Heart left ventricle (tissue), 16 donors: ENCODE data around the gene PLB1. TPM values are rescaled to one million over a fixed set of nuclear protein-coding genes. Genes with fewer than 3 reads are reported as not detected.

ENCODE experiments used
- ATAC-seq, 4 donors: fragments of 200-7000 bp; cut with Tn5 transposase; one replicate each; pipeline ENCODE4 v1.9.1; 2020 to 2022; ENCODE audit warnings: moderate library complexity in 4 of 4, mild to moderate bottlenecking in 3 of 4, moderate number of reproducible peaks in 1 of 4
- DNase-seq, 5 donors: peaks; one replicate each; pipeline ENCODE4 v3.0.0-alpha.2; 2020
- H3K27ac ChIP-seq, 12 donors: fragments of 200-600 bp; sonication (generic) in 4 of 12; one replicate each; pipeline versions ENCODE4 v1.5.0 to v1.8.0; 2016 to 2022; ENCODE audit warnings: mild to moderate bottlenecking in 2 of 12
- H3K27me3 ChIP-seq, 9 donors: fragments of 200-600 bp; sonication (generic) in 2 of 9; one replicate each; pipeline versions ENCODE4 v1.5.1 to v1.8.0; 2016 to 2022; ENCODE audit warnings: mild to moderate bottlenecking in 3 of 9
- H3K36me3 ChIP-seq, 9 donors: fragments of 200-600 bp; sonication (generic) in 2 of 9; one replicate each; pipeline versions ENCODE4 v1.5.0 to v1.8.0; 2018 to 2022; ENCODE audit warnings: mild to moderate bottlenecking in 2 of 9
- H3K4me1 ChIP-seq, 12 donors: fragments of 200-600 bp; sonication (generic) in 4 of 12; one replicate each; pipeline versions ENCODE4 v1.5.0 to v1.8.0; 2016 to 2022; ENCODE audit warnings: mild to moderate bottlenecking in 3 of 12
- H3K4me3 ChIP-seq, 12 donors: fragments of 200-600 bp; sonication (generic) in 4 of 12; one replicate each; pipeline versions ENCODE4 v1.5.0 to v1.8.0; 2017 to 2022; ENCODE audit warnings: mild to moderate bottlenecking in 9 of 12, moderate library complexity in 4 of 12
- H3K9me3 ChIP-seq, 12 donors: fragments of 200-600 bp; sonication (generic) in 4 of 12; one replicate each; pipeline versions ENCODE4 v1.5.0 to v1.8.0; 2016 to 2022; ENCODE audit warnings: mild to moderate bottlenecking in 1 of 12
- POLR2A ChIP-seq, 2 donors: fragments of 450-650 bp; IDR thresholded peaks; one replicate each; pipeline ENCODE4 v1.6.1; 2017; ENCODE audit warnings: antibody characterized with exemption in 2 of 2, mild to moderate bottlenecking in 2 of 2, moderate library complexity in 2 of 2
- WGBS, 4 donors: extraction: QIAGEN DNeasy Blood & Tissue Kit in 2 of 4; methylation state at CpG; one replicate each; pipeline versions ENCODE4 v1.1.5 to v1.1.7; 2013 to 2018; 5-methylcytosine and 5-hydroxymethylcytosine counted together
- intact Hi-C, 10 donors: fragments of 100-400 bp; cut with DNase I; formaldehyde crosslinking; loops; one replicate each; pipeline versions ENCODE4 v1.11.1 to v1.14.2; 2022
- polyA plus RNA-seq, 2 donors: library from polyadenylated mRNA; stranded (reverse); fragments of 200-250 nt; gene quantifications; one replicate each; pipeline ENCODE4 v1.2.3, GENCODE V29; 2013
- total RNA-seq, 9 donors: library from RNA; depleted of rRNA in 2 of 9; stranded (reverse); fragments of >200 nt in 2 of 9; fragmentation: NEBNext Ultra II Directional in 3 of 9; extraction: Animal tissue kit (Norgen Biotek cat#: 25700) in 3 of 9; gene quantifications; one replicate each; pipeline versions ENCODE4 v1.1.0 to v1.2.4, GENCODE V29; 2016 to 2023
- TF ChIP-seq, protein P1 (sequence below), 12 donors: fragments of 200-600 bp; sonication (generic) in 4 of 12; IDR thresholded peaks; one replicate each; pipeline versions ENCODE4 v1.5.0 to v1.8.0; 2018 to 2022; ENCODE audit warnings: antibody characterized with exemption in 12 of 12, mild to moderate bottlenecking in 5 of 12
- donor health status: ischemic (EF 13 %, LVEDD 7.1; RV severe dilation, severe dysfunction).
- donor health status: healthy with polysubstance abuse.
- donor health status: DM: no; HTN: yes; CAD: no.
- donor health status: DM: no; HTN: no; CAD: no.
- donor health status: ischemic (EF 25% LVEDD 6.9; RV normal size, moderate dysfunction).
- donor health status: ischemic (EF 25% LVEDD 5.7; RV mildly dilated, moderate dysfunction).
- donor health status: healthy.
- donor health status: DM: yes; HTN: yes; CAD: no.
- donor health status: ischemic (EF 35%, LVEDD 5.7; RV mildly dilated, moderate dysfunction).
- donor health status: nonischemic (EF 11% LVEDD 7.7; RV severe dilation, severe dysfunction).
- donor health status: DM: yes; HTN: yes; CAD: no.
- donor health status: PGD.
- donor health status: ischemic (EF 29% LVEDD 5.4; RV normal size, mild dysfunction).
- donor health status: nonischemic (EF 23%, LVEDD 6.1; RV moderate dilation, normal function).

The PLB1 gene
- total and polyA plus RNA-seq, 11 donors, result 0.35 to 5.5 (median 1.3) TPM

DNA sequence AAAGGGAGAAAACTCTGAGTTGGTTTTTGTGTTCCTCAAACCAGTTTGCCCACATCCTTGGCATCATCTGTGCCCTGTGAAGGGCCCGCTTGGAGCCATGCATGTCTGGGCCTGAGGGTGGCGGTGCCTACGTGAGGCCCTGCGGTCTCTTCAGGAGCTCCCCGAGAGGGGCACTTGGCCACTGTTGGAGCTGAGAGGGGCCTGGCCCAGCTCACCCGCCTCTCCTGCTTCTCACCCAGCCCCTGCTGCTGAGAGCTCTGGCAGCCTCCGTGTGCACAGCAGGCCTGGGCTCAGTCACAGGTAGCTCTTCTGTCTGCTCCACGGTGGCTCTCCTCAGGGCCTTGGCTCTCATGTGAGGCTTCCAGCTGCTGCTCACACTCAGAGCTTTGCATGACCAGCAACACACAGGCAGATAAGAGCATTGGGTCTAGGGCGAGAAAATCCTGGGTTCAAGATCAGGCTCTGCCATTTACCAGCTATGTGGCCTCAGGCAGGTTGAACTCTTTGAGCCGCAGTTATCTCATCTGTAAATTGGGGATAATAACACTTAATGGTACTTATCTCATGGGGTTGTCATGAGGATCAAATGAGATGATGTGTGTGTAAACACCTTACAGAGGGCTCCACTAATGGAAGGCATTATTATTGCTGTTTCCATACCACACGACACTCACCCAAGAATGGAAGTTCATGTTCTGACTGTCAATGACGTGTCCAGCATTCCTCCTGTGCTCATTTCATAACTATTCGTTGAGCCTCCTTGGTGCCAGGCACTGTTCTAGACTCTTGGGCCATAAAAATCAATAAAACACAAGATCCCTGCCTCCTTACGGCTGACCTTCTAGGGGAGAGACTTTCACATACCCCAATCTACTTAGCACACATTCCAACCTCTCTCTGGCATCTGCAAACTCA, 41.6 kb upstream of the PLB1 start:
- no peaks in the 10 kb centered on the region for H3K36me3 ChIP-seq

DNA sequence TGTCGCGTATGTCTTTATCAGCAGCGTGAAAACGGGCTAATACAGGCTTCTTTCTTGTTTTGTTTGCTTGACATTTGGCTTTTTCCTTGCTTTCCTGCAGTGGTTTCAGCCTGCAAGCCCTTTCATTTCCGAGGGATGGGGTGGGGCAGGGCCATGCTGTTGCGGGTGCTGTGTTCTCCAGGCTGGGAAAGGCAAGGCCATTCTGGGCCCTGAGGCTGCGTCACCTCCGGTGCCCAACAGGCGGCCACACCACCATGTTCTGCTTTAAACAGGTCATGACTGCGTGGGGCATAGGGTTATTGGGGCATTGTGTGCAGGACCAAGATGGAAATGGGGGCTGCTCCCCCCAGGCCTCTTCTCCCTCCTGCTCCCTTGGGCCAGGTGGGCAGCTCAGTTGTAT, 38.6 kb upstream of the PLB1 start:
- peaks cover 0 to 6% (median 0%) of the 10 kb centered on the region in 12 donors for H3K9me3 ChIP-seq
- no peak for ATAC-seq
- intact Hi-C loops, result loop anchor here in 3 of 10 donors (10.0 kb wide), 3 partner anchors 642 to 752 kb away; no protein-coding TSS in a partner anchor
- WGBS, 4 donors, result 86 to 91% (median 90%) methylated on average over 10 of the region's 10 CpGs
- TF ChIP-seq POLR2A (IDR thresholded peaks at IDR 0.05), result no peak
- no peaks in the 10 kb centered on the region for H3K27me3 ChIP-seq
- DNase-seq, result no peak
- peaks cover 0 to 3% (median 0%) of the 10 kb centered on the region in 12 donors for H3K4me1 ChIP-seq
- no peak overlapping the region for H3K4me3 ChIP-seq
- H3K36me3 ChIP-seq, result no peaks in the 10 kb centered on the region
- H3K27ac ChIP-seq, result no peak overlapping the region

More for the DNA sequence above, 41.6 kb upstream of the PLB1 start:
- H3K4me3 ChIP-seq, result no peak overlapping the region
- H3K27me3 ChIP-seq, result no peaks in the 10 kb centered on the region
- WGBS, 4 donors, result 86 to 94% (median 93%) methylated on average over 14 of the region's 14 CpGs
- DNase-seq (no peak), ATAC-seq (no peak)
- no peak overlapping the region for H3K27ac ChIP-seq
- H3K9me3 ChIP-seq, result no peaks in the 10 kb centered on the region
- TF ChIP-seq, protein P1, sequence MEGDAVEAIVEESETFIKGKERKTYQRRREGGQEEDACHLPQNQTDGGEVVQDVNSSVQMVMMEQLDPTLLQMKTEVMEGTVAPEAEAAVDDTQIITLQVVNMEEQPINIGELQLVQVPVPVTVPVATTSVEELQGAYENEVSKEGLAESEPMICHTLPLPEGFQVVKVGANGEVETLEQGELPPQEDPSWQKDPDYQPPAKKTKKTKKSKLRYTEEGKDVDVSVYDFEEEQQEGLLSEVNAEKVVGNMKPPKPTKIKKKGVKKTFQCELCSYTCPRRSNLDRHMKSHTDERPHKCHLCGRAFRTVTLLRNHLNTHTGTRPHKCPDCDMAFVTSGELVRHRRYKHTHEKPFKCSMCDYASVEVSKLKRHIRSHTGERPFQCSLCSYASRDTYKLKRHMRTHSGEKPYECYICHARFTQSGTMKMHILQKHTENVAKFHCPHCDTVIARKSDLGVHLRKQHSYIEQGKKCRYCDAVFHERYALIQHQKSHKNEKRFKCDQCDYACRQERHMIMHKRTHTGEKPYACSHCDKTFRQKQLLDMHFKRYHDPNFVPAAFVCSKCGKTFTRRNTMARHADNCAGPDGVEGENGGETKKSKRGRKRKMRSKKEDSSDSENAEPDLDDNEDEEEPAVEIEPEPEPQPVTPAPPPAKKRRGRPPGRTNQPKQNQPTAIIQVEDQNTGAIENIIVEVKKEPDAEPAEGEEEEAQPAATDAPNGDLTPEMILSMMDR (IDR thresholded peaks at IDR 0.05), result no peak
- no peak for TF ChIP-seq POLR2A (IDR thresholded peaks at IDR 0.05)
- intact Hi-C loops, result loop anchor here in 9 of 10 donors (5.0 to 10.0 kb wide), 7 partner anchors 639 to 772 kb away; no protein-coding TSS in a partner anchor
- peaks cover 0 to 18% (median 0%) of the 10 kb centered on the region in 12 donors for H3K4me1 ChIP-seq

DNA sequence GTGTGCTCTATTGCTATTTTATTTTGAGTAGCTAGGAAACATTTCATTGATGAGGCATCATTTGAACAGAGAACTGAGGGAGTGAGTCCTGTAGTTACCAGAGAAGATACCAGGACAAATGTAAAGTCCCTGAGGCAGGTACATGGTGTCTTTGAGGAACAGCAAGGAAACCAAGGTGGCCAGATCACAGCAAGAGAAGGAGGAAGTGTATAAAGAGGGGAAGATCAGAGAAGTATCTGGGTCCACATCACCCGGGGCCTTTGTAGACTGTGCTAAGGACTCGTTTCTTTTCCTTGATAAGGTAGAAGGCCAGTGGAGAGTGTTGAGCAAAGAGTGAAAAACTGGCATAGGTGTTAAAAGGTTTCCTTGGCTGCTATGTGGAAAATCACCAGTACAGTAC, 34.8 kb upstream of the PLB1 start:
- Histone ChIP-seq H3K27me3 (no peaks in the 10 kb centered on the region), H3K36me3 (no peaks in the 10 kb centered on the region), H3K4me3 (no peak overlapping the region), H3K9me3 (peaks cover 0 to 17% (median 0%) of the 10 kb centered on the region in 12 donors), H3K27ac (no peak overlapping the region), H3K4me1 (peaks cover 0 to 28% (median 0%) of the 10 kb centered on the region in 12 donors)
- ATAC-seq (no peak), DNase-seq (no peak)
- 46 to 63% (median 52%) methylated on average over 2 of the region's 2 CpGs for WGBS, 4 donors
- intact Hi-C loops, result no loop called here
- TF ChIP-seq, protein P1 (IDR thresholded peaks at IDR 0.05), result no peak
- TF ChIP-seq POLR2A (IDR thresholded peaks at IDR 0.05), result no peak

DNA sequence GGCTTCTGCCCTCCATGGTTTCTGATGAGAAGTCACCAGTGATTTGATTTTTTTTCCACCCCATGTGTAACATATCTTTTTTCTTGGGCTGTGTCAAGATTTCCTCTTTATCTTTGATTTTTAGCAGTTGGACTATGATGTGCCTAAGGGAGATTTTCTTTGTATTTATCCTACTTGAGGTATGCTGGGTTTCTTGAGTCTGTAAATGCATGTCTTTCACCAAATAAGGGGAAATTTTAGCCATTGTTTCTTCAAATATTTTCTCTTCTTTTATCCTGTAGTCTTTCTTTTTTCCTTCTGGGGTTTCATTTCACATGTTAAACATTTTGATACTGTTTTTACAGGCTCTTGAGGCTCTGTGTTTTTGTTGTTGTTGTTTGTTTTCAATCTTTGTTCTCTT, 33.7 kb upstream of the PLB1 start:
- TF ChIP-seq, protein P1 (IDR thresholded peaks at IDR 0.05), result no peak
- no peak for TF ChIP-seq POLR2A (IDR thresholded peaks at IDR 0.05)
- H3K4me1 ChIP-seq, result peaks cover 0 to 28% (median 0%) of the 10 kb centered on the region in 12 donors
- ATAC-seq, result no peak
- H3K27ac ChIP-seq, result no peak overlapping the region
- no peaks in the 10 kb centered on the region for H3K36me3 ChIP-seq
- no peaks in the 10 kb centered on the region for H3K27me3 ChIP-seq
- DNase-seq, result no peak
- intact Hi-C loops, result no loop called here
- H3K9me3 ChIP-seq, result peaks cover 0 to 17% (median 0%) of the 10 kb centered on the region in 12 donors
- H3K4me3 ChIP-seq, result no peak overlapping the region
